ENCODE data around the gene ARAP1. TPM values are rescaled to one million over a fixed set of nuclear protein-coding genes. Genes with fewer than 3 reads are reported as not detected.
A peak's percentile ranks its signal among the peaks of the same experiment; 100 is the strongest.

The ARAP1 gene
- total and polyA plus RNA-seq, 2 donors (not counting 1 experiment from before 2014, with no cell fraction given): 41.8 to 113 TPM

GRCh38 chr11:72771507-72771906, 19.3 kb upstream of the ARAP1 start:
- Histone ChIP-seq H3K4me1 (ENCODE audit: control insufficient read depth, extremely low read depth, insufficient read depth, low read length) (peaks cover 19% of the 10 kb centered on the region), H4K20me1 (ENCODE audit: control insufficient read depth, extremely low read depth, insufficient read depth, low read length) (no peaks in the 10 kb centered on the region), H3K79me2 (ENCODE audit: control insufficient read depth, insufficient read depth, low read length) (no peaks in the 10 kb centered on the region), H3K9me3 (ENCODE audit: control insufficient read depth, insufficient read depth, low read depth, low read length) (no peaks in the 10 kb centered on the region), H3K4me3 (replicated peaks in 1 of 4; ENCODE audit: control extremely low read depth in 1 of 4, insufficient read depth in 1 of 4, low read depth in 3 of 4, low read length in 4 of 4) (no peak overlapping the region), H3K4me2 (ENCODE audit: extremely low read depth, insufficient read depth, low read length) (no peak overlapping the region), H3K27ac (ENCODE audit: insufficient read depth, low read length) (no peak overlapping the region), H2AFZ (ENCODE audit: low read length) (no peak overlapping the region), H3K9ac (ENCODE audit: insufficient read depth, low read length) (no peak overlapping the region), H3K36me3 (ENCODE audit: control insufficient read depth, insufficient read depth, low read length) (no peaks in the 10 kb centered on the region), H3K27me3 (ENCODE audit: control insufficient read depth, insufficient read depth, low read length) (no peaks in the 10 kb centered on the region)
- TF ChIP-seq, protein P1, sequence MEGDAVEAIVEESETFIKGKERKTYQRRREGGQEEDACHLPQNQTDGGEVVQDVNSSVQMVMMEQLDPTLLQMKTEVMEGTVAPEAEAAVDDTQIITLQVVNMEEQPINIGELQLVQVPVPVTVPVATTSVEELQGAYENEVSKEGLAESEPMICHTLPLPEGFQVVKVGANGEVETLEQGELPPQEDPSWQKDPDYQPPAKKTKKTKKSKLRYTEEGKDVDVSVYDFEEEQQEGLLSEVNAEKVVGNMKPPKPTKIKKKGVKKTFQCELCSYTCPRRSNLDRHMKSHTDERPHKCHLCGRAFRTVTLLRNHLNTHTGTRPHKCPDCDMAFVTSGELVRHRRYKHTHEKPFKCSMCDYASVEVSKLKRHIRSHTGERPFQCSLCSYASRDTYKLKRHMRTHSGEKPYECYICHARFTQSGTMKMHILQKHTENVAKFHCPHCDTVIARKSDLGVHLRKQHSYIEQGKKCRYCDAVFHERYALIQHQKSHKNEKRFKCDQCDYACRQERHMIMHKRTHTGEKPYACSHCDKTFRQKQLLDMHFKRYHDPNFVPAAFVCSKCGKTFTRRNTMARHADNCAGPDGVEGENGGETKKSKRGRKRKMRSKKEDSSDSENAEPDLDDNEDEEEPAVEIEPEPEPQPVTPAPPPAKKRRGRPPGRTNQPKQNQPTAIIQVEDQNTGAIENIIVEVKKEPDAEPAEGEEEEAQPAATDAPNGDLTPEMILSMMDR (conservative IDR thresholded peaks at IDR 0.05 in 1 of 2, IDR thresholded peaks at IDR 0.05 in 1 of 2; ENCODE audit: low read depth in 1 of 2, low read length in 2 of 2): no peak
- TF ChIP-seq EZH2 (IDR thresholded peaks at IDR 0.05; ENCODE audit: low read length, missing control alignments): no peak
- peak; percentile 50 to 75 for DNase-seq (ENCODE audit: low read depth in 2 of 2)

- H3K36me3 ChIP-seq (ENCODE audit: control insufficient read depth, insufficient read depth, low read length): no peaks in the 10 kb centered on the region
- no peak overlapping the region for H3K9ac ChIP-seq (ENCODE audit: insufficient read depth, low read length)
- H4K20me1 ChIP-seq (ENCODE audit: control insufficient read depth, extremely low read depth, insufficient read depth, low read length): no peaks in the 10 kb centered on the region
- H3K27ac ChIP-seq (ENCODE audit: insufficient read depth, low read length): no peak overlapping the region
- no peak for TF ChIP-seq EZH2 (IDR thresholded peaks at IDR 0.05; ENCODE audit: low read length, missing control alignments)
- TF ChIP-seq, protein P1 (conservative IDR thresholded peaks at IDR 0.05 in 1 of 2, IDR thresholded peaks at IDR 0.05 in 1 of 2; ENCODE audit: low read depth in 1 of 2, low read length in 2 of 2): no peak
- H3K4me1 ChIP-seq (ENCODE audit: control insufficient read depth, extremely low read depth, insufficient read depth, low read length): peaks cover 19% of the 10 kb centered on the region
- H3K79me2 ChIP-seq (ENCODE audit: control insufficient read depth, insufficient read depth, low read length): no peaks in the 10 kb centered on the region
- no peak for DNase-seq (ENCODE audit: low read depth in 2 of 2)
- no peak overlapping the region for H3K4me2 ChIP-seq (ENCODE audit: extremely low read depth, insufficient read depth, low read length)
- no peak overlapping the region for H2AFZ ChIP-seq (ENCODE audit: low read length)
- no peak overlapping the region for H3K4me3 ChIP-seq (replicated peaks in 1 of 4; ENCODE audit: control extremely low read depth in 1 of 4, insufficient read depth in 1 of 4, low read depth in 3 of 4, low read length in 4 of 4)
- H3K27me3 ChIP-seq (ENCODE audit: control insufficient read depth, insufficient read depth, low read length): no peaks in the 10 kb centered on the region
- H3K9me3 ChIP-seq (ENCODE audit: control insufficient read depth, insufficient read depth, low read depth, low read length): no peaks in the 10 kb centered on the region
These were observed 18.6 kb upstream of the ARAP1 start for GRCh38 chr11:72770799-72771198.

- Histone ChIP-seq H3K4me2 (ENCODE audit: extremely low read depth, insufficient read depth, low read length) (no peak overlapping the region), H3K9ac (ENCODE audit: insufficient read depth, low read length) (no peak overlapping the region), H2AFZ (ENCODE audit: low read length) (no peak overlapping the region), H4K20me1 (ENCODE audit: control insufficient read depth, extremely low read depth, insufficient read depth, low read length) (no peaks in the 10 kb centered on the region), H3K4me3 (replicated peaks in 1 of 4; ENCODE audit: control extremely low read depth in 1 of 4, insufficient read depth in 1 of 4, low read depth in 3 of 4, low read length in 4 of 4) (no peak overlapping the region), H3K36me3 (ENCODE audit: control insufficient read depth, insufficient read depth, low read length) (no peaks in the 10 kb centered on the region), H3K27me3 (ENCODE audit: control insufficient read depth, insufficient read depth, low read length) (no peaks in the 10 kb centered on the region), H3K4me1 (ENCODE audit: control insufficient read depth, extremely low read depth, insufficient read depth, low read length) (peaks cover 19% of the 10 kb centered on the region), H3K79me2 (ENCODE audit: control insufficient read depth, insufficient read depth, low read length) (no peaks in the 10 kb centered on the region), H3K27ac (ENCODE audit: insufficient read depth, low read length) (no peak overlapping the region), H3K9me3 (ENCODE audit: control insufficient read depth, insufficient read depth, low read depth, low read length) (no peaks in the 10 kb centered on the region)
- TF ChIP-seq EZH2 (IDR thresholded peaks at IDR 0.05; ENCODE audit: low read length, missing control alignments): no peak
- TF ChIP-seq, protein P1 (conservative IDR thresholded peaks at IDR 0.05 in 1 of 2, IDR thresholded peaks at IDR 0.05 in 1 of 2; ENCODE audit: low read depth in 1 of 2, low read length in 2 of 2): no peak
- DNase-seq (ENCODE audit: low read depth in 2 of 2): peak; percentile 20 to 62
These were observed 17.5 kb upstream of the ARAP1 start for GRCh38 chr11:72769680-72770079.
